HEK293 (cell line): ENCODE measurements around the gene CHIT1.

Experiments
- CTCF ChIA-PET: fragments of 350-600 bp; formaldehyde crosslinking; extraction: SDS; loops from one replicate; lab custom pipeline; 2021; ENCODE audit warnings: antibody characterized with exemption; lab: Yijun Ruan, JAX
- POLR2A ChIA-PET: fragments of 300-600 bp; formaldehyde crosslinking; extraction: SDS; loops from one replicate; lab custom pipeline; 2020; ENCODE audit warnings: antibody characterized with exemption, inconsistent platforms; lab: Yijun Ruan, JAX
- H3K27ac ChIP-seq: fragments of 200-500 bp; sonication (Bioruptor generic); 2 replicates; pipeline ENCODE4 v1.5.1; 2014; ENCODE audit warnings: low read depth, low read length, control low read depth, inconsistent platforms; ENCODE audit errors: extremely low read depth
- H3K36me3 ChIP-seq, 2 experiments: fragments of 200-500 bp in 1 of 2; sonication (Bioruptor generic) in 1 of 2; 1 replicate in 1 of 2; 2 replicates in 1 of 2; pipeline ENCODE4 v1.5.1; 2014 to 2017; ENCODE audit warnings: inconsistent platforms in 2 of 2, low read length in 2 of 2; ENCODE audit not compliant: control insufficient read depth in 2 of 2, insufficient read depth in 1 of 2
- H3K4me1 ChIP-seq: fragments of 200-500 bp; sonication (Bioruptor generic); 2 replicates; pipeline ENCODE4 v1.5.1; 2014; ENCODE audit warnings: mild to moderate bottlenecking, low read length, inconsistent platforms; ENCODE audit not compliant: control insufficient read depth, insufficient read depth
- H3K4me3 ChIP-seq: 2 replicates; pipeline ENCODE4 v1.5.1; 2011; ENCODE audit warnings: low read depth, mild to moderate bottlenecking, control low read depth, low read length, moderate library complexity
- H3K9me3 ChIP-seq: fragments of 200-500 bp; sonication (Bioruptor generic); 2 replicates; pipeline ENCODE4 v1.5.1; 2014; ENCODE audit warnings: low read depth, low read length, inconsistent platforms; ENCODE audit not compliant: control insufficient read depth, insufficient read depth
- KLF16 ChIP-seq: fragments of 450-650 bp; formaldehyde crosslinking; IDR thresholded peaks from 2 replicates; pipeline ENCODE4 v1.5.1; 2017; ENCODE audit warnings: missing biosample characterization, missing genetic modification characterization
- KLF8 ChIP-seq: fragments of 450-650 bp; formaldehyde crosslinking; IDR thresholded peaks from 2 replicates; pipeline ENCODE4 v1.5.1; 2016; ENCODE audit warnings: missing biosample characterization, missing genetic modification characterization
- SCRT2 ChIP-seq: fragments of 450-650 bp; formaldehyde crosslinking; IDR thresholded peaks from 2 replicates; pipeline ENCODE4 v1.5.1; 2016; ENCODE audit warnings: missing biosample characterization, missing genetic modification characterization
- ZBTB48 ChIP-seq: fragments of 450-650 bp; formaldehyde crosslinking; IDR thresholded peaks from 2 replicates; pipeline ENCODE4 v1.5.1; 2016; ENCODE audit warnings: missing biosample characterization, missing genetic modification characterization
- ZNF133 ChIP-seq: fragments of 450-650 bp; formaldehyde crosslinking; IDR thresholded peaks from 2 replicates; pipeline ENCODE4 v1.5.1; 2016; ENCODE audit warnings: missing biosample characterization, missing genetic modification characterization
- ZNF221 ChIP-seq: fragments of 450-650 bp; formaldehyde crosslinking; IDR thresholded peaks from 2 replicates; pipeline ENCODE4 v1.5.1; 2017; ENCODE audit warnings: missing biosample characterization, missing genetic modification characterization, borderline replicate concordance
- ZNF354C ChIP-seq: fragments of 450-650 bp; formaldehyde crosslinking; IDR thresholded peaks from 2 replicates; pipeline ENCODE4 v1.5.1; 2016; ENCODE audit warnings: missing biosample characterization, missing genetic modification characterization, low read depth, borderline replicate concordance
- ZNF394 ChIP-seq: fragments of 450-650 bp; formaldehyde crosslinking; IDR thresholded peaks from 2 replicates; pipeline ENCODE4 v1.5.1; 2016; ENCODE audit warnings: missing biosample characterization, missing genetic modification characterization, mild to moderate bottlenecking, moderate library complexity, borderline replicate concordance
- ZNF501 ChIP-seq: fragments of 450-650 bp; formaldehyde crosslinking; IDR thresholded peaks from 2 replicates; pipeline ENCODE4 v1.5.1; 2016; ENCODE audit warnings: missing biosample characterization, missing genetic modification characterization
- ZNF544 ChIP-seq: fragments of 450-650 bp; formaldehyde crosslinking; IDR thresholded peaks from 2 replicates; pipeline ENCODE4 v1.5.0; 2017; ENCODE audit warnings: missing biosample characterization, missing genetic modification characterization
- ZNF548 ChIP-seq: fragments of 450-650 bp; formaldehyde crosslinking; IDR thresholded peaks from 2 replicates; pipeline ENCODE4 v1.5.1; 2016; ENCODE audit warnings: missing biosample characterization, missing genetic modification characterization
- ZNF791 ChIP-seq: fragments of 450-650 bp; formaldehyde crosslinking; IDR thresholded peaks from 2 replicates; pipeline ENCODE4 v1.5.1; 2016; ENCODE audit warnings: missing biosample characterization, missing genetic modification characterization
- TF ChIP-seq, protein P1 (sequence below): fragments of 450-650 bp; formaldehyde crosslinking; IDR thresholded peaks from 2 replicates; pipeline ENCODE4 v1.5.0; 2017; ENCODE audit warnings: missing biosample characterization, missing genetic modification characterization, borderline replicate concordance
- TF ChIP-seq, protein P2 (sequence below): fragments of 450-650 bp; formaldehyde crosslinking; IDR thresholded peaks from 2 replicates; pipeline ENCODE4 v1.5.1; 2016; ENCODE audit warnings: missing biosample characterization, missing genetic modification characterization
- TF ChIP-seq, protein P3 (sequence below): fragments of 450-650 bp; formaldehyde crosslinking; IDR thresholded peaks from 2 replicates; pipeline ENCODE4 v1.5.1; 2016; ENCODE audit warnings: missing biosample characterization, missing genetic modification characterization
- TF ChIP-seq, protein P4 (sequence below): fragments of 450-650 bp; formaldehyde crosslinking; IDR thresholded peaks from 2 replicates; pipeline ENCODE4 v1.5.1; 2016; ENCODE audit warnings: missing biosample characterization, missing genetic modification characterization
- TF ChIP-seq, protein P5 (sequence below): IDR thresholded peaks from 2 replicates; pipeline ENCODE4 v1.6.1; 2011; ENCODE audit warnings: mild to moderate bottlenecking, low read depth, low read length, borderline replicate concordance

The CHIT1 gene

DNA sequence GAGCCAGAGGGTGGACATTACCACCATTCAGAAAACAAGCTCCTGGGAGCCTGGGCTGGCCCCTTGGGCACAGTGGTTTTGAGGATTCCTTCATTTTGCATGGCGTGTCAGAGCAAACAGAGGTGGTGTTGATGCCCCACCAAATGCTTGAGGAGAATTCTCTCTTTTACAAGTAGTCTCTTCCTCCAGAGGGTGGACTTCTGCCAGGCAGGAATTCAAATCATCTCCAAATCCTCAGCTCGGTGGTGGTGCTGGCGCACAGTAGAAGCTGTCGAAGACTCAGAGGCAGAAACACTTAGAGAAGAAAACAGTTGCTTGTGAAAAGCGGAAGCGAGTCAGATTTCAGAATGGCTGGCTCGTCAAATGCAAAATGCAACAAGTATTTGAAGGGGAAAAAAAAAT, 39.5 kb downstream of the CHIT1 start:
- TF ChIP-seq ZNF221 (tag by site-specific recombination), result no peak
- 0 out of 2 replicates have a peak, but pooled peaks have one; percentile 25 for TF ChIP-seq SCRT2 (tag by site-specific recombination)
- CTCF ChIA-PET, result interaction anchor here (1.2 to 3.4 kb wide), 3 partner anchors 18 to 72 kb away, joined by 5 to 14 read pairs (median 6); no protein-coding TSS in a partner anchor
- H3K9me3 ChIP-seq, result no peaks in the 10 kb centered on the region
- H3K4me3 ChIP-seq, result no peak overlapping the region
- POLR2A ChIA-PET, result interaction anchor here (0.7 kb wide), 1 partner anchor 29 kb away, joined by 3 read pairs; no protein-coding TSS in a partner anchor
- no peak overlapping the region for H3K27ac ChIP-seq
- H3K36me3 ChIP-seq, result no peaks in the 10 kb centered on the region
- H3K4me1 ChIP-seq, result no peaks in the 10 kb centered on the region

DNA sequence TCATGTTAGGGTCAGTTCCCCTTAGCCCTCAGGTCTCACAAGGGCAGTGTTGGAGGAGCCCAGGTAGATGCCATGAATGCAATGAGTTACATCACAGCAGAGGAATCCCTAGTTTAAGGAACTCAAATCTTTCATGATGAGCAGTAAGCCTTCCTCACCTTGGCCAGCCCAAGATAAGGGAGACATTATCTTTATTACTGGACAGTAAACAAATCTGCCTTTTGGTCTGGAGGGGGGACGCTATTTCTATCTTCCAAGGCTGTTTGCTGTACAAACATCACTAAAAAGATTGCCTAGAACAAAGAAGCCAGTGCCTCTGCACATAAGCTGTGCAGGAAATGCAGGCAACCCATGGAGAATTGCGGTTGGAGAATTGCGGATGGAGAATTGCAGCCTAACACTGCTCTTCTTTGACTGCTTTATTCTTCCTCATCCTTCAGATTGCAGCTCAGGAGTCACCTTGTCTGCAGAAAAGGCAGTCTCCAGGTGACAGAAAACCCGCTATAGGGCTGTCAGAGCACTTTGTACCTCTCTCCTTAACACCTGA, 40.7 kb downstream of the CHIT1 start:
- Histone ChIP-seq H3K9me3 (no peaks in the 10 kb centered on the region), H3K4me1 (no peaks in the 10 kb centered on the region), H3K36me3 (no peaks in the 10 kb centered on the region), H3K4me3 (no peak overlapping the region), H3K27ac (no peak overlapping the region)
- ChIA-PET POLR2A (no interaction called here), CTCF (interaction anchor here (0.6 to 3.4 kb wide), 6 partner anchors 16 to 154 kb away, joined by 4 to 20 read pairs (median 6); no protein-coding TSS in a partner anchor)
- TF ChIP-seq ZNF791 (no peak), ZNF354C (tag by site-specific recombination) (no peak), ZBTB48 (tag by site-specific recombination) (no peak), KLF8 (tag by site-specific recombination) (no peak), ZNF544 (tag by site-specific recombination) (no peak), KLF16 (tag by site-specific recombination) (no peak)
- TF ChIP-seq, protein P1, sequence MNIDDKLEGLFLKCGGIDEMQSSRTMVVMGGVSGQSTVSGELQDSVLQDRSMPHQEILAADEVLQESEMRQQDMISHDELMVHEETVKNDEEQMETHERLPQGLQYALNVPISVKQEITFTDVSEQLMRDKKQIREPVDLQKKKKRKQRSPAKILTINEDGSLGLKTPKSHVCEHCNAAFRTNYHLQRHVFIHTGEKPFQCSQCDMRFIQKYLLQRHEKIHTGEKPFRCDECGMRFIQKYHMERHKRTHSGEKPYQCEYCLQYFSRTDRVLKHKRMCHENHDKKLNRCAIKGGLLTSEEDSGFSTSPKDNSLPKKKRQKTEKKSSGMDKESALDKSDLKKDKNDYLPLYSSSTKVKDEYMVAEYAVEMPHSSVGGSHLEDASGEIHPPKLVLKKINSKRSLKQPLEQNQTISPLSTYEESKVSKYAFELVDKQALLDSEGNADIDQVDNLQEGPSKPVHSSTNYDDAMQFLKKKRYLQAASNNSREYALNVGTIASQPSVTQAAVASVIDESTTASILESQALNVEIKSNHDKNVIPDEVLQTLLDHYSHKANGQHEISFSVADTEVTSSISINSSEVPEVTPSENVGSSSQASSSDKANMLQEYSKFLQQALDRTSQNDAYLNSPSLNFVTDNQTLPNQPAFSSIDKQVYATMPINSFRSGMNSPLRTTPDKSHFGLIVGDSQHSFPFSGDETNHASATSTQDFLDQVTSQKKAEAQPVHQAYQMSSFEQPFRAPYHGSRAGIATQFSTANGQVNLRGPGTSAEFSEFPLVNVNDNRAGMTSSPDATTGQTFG (tag by site-specific recombination), result no peak

DNA sequence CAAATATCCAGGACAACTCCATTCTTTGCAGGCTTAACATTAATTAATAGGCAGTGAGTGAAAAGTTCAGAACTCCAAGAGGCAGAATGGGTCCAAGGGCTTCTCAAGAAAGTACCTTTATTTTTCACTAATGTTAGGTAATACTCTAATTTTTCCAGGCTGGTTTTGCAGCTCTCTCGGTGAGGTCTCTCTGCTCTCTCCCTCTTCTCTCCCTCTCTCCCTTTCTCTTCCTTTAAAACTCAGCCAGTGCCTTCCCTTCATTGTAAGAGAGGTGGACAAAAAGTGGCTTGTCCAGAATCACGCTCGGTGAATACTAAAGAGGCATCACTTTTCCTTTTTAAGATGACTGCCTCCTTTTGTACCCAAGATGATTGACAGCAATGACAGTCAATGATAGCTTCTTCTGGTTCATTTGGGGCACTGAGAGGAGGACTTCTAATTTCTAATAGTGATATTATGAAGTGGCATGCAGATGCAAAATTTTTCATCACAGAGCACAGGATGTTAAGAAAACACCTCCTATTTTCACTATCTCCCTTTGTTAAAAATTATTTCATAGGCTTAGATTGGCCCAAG, 41.7 kb downstream of the CHIT1 start:
- ChIA-PET CTCF (interaction anchor here (1.6 to 3.4 kb wide), 3 partner anchors 15 to 149 kb away, joined by 6 to 20 read pairs (median 14); no protein-coding TSS in a partner anchor), POLR2A (no interaction called here)
- Histone ChIP-seq H3K4me1 (no peaks in the 10 kb centered on the region), H3K27ac (no peak overlapping the region), H3K36me3 (no peaks in the 10 kb centered on the region), H3K4me3 (no peak overlapping the region), H3K9me3 (no peaks in the 10 kb centered on the region)
- TF ChIP-seq, protein P2, sequence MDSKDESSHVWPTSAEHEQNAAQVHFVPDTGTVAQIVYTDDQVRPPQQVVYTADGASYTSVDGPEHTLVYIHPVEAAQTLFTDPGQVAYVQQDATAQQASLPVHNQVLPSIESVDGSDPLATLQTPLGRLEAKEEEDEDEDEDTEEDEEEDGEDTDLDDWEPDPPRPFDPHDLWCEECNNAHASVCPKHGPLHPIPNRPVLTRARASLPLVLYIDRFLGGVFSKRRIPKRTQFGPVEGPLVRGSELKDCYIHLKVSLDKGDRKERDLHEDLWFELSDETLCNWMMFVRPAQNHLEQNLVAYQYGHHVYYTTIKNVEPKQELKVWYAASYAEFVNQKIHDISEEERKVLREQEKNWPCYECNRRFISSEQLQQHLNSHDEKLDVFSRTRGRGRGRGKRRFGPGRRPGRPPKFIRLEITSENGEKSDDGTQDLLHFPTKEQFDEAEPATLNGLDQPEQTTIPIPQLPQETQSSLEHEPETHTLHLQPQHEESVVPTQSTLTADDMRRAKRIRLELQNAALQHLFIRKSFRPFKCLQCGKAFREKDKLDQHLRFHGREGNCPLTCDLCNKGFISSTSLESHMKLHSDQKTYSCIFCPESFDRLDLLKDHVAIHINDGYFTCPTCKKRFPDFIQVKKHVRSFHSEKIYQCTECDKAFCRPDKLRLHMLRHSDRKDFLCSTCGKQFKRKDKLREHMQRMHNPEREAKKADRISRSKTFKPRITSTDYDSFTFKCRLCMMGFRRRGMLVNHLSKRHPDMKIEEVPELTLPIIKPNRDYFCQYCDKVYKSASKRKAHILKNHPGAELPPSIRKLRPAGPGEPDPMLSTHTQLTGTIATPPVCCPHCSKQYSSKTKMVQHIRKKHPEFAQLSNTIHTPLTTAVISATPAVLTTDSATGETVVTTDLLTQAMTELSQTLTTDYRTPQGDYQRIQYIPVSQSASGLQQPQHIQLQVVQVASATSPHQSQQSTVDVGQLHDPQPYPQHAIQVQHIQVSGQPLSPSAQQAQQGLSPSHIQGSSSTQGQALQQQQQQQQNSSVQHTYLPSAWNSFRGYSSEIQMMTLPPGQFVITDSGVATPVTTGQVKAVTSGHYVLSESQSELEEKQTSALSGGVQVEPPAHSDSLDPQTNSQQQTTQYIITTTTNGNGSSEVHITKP (tag by site-specific recombination), result no peak
- TF ChIP-seq, protein P3, sequence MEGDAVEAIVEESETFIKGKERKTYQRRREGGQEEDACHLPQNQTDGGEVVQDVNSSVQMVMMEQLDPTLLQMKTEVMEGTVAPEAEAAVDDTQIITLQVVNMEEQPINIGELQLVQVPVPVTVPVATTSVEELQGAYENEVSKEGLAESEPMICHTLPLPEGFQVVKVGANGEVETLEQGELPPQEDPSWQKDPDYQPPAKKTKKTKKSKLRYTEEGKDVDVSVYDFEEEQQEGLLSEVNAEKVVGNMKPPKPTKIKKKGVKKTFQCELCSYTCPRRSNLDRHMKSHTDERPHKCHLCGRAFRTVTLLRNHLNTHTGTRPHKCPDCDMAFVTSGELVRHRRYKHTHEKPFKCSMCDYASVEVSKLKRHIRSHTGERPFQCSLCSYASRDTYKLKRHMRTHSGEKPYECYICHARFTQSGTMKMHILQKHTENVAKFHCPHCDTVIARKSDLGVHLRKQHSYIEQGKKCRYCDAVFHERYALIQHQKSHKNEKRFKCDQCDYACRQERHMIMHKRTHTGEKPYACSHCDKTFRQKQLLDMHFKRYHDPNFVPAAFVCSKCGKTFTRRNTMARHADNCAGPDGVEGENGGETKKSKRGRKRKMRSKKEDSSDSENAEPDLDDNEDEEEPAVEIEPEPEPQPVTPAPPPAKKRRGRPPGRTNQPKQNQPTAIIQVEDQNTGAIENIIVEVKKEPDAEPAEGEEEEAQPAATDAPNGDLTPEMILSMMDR (tag by site-specific recombination), result no peak
- TF ChIP-seq ZNF548 (tag by site-specific recombination) (no peak), ZNF133 (no peak), ZNF394 (tag by site-specific recombination) (no peak), ZNF501 (tag by site-specific recombination) (no peak)
- TF ChIP-seq, protein P4, sequence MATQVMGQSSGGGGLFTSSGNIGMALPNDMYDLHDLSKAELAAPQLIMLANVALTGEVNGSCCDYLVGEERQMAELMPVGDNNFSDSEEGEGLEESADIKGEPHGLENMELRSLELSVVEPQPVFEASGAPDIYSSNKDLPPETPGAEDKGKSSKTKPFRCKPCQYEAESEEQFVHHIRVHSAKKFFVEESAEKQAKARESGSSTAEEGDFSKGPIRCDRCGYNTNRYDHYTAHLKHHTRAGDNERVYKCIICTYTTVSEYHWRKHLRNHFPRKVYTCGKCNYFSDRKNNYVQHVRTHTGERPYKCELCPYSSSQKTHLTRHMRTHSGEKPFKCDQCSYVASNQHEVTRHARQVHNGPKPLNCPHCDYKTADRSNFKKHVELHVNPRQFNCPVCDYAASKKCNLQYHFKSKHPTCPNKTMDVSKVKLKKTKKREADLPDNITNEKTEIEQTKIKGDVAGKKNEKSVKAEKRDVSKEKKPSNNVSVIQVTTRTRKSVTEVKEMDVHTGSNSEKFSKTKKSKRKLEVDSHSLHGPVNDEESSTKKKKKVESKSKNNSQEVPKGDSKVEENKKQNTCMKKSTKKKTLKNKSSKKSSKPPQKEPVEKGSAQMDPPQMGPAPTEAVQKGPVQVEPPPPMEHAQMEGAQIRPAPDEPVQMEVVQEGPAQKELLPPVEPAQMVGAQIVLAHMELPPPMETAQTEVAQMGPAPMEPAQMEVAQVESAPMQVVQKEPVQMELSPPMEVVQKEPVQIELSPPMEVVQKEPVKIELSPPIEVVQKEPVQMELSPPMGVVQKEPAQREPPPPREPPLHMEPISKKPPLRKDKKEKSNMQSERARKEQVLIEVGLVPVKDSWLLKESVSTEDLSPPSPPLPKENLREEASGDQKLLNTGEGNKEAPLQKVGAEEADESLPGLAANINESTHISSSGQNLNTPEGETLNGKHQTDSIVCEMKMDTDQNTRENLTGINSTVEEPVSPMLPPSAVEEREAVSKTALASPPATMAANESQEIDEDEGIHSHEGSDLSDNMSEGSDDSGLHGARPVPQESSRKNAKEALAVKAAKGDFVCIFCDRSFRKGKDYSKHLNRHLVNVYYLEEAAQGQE (tag by site-specific recombination), result no peak
- TF ChIP-seq, protein P5, sequence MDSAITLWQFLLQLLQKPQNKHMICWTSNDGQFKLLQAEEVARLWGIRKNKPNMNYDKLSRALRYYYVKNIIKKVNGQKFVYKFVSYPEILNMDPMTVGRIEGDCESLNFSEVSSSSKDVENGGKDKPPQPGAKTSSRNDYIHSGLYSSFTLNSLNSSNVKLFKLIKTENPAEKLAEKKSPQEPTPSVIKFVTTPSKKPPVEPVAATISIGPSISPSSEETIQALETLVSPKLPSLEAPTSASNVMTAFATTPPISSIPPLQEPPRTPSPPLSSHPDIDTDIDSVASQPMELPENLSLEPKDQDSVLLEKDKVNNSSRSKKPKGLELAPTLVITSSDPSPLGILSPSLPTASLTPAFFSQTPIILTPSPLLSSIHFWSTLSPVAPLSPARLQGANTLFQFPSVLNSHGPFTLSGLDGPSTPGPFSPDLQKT, result no peak
